GM06990 (cell line): ENCODE measurements around the gene ERVV-1.
"Not testable (repeated sequence)": the region's sequence is repeated elsewhere in the genome, so short reads cannot be mapped to it uniquely, and the experiment has no call there.

ENCODE experiments used
- DNase-seq: peaks from one replicate; pipeline ENCODE4 v3.0.0-alpha.2; 2011; ENCODE audit not compliant: insufficient read length; ENCODE audit errors: extremely low read depth
- H3K27me3 ChIP-seq: replicated peaks from 2 replicates; pipeline ENCODE4 v1.6.0; 2011; ENCODE audit warnings: low read length; ENCODE audit not compliant: control insufficient read depth, insufficient read depth
- H3K36me3 ChIP-seq: 2 replicates; pipeline ENCODE4 v1.5.1; 2011; ENCODE audit warnings: low read length; ENCODE audit not compliant: control insufficient read depth, insufficient read depth
- H3K4me3 ChIP-seq: replicated peaks from 2 replicates; pipeline ENCODE4 v1.5.1; 2011; ENCODE audit warnings: low read depth, mild to moderate bottlenecking, control low read depth, low read length
- CTCF ChIP-seq: IDR thresholded peaks from 2 replicates; pipeline ENCODE4 v1.5.1; 2011; ENCODE audit warnings: low read length, control low read depth, mild to moderate bottlenecking, inconsistent platforms; ENCODE audit not compliant: insufficient read depth, poor library complexity, severe bottlenecking

The ERVV-1 gene

GRCh38 chr19:53010494-53010893 lies 3.2 kb upstream of the ERVV-1 start:
- Histone ChIP-seq H3K4me3 (no peak overlapping the region), H3K36me3 (no peaks in the 10 kb centered on the region), H3K27me3 (no peaks in the 10 kb centered on the region)
- no peak for DNase-seq
- no peak for TF ChIP-seq CTCF

- no peak for TF ChIP-seq CTCF
- Histone ChIP-seq H3K27me3 (no peaks in the 10 kb centered on the region), H3K4me3 (no peak overlapping the region), H3K36me3 (no peaks in the 10 kb centered on the region)
- no peak for DNase-seq
These were observed 1.7 kb upstream of the ERVV-1 start for GRCh38 chr19:53012006-53012405.

- H3K36me3 ChIP-seq = no peaks in the 10 kb centered on the region
- TF ChIP-seq CTCF = no peak
- no peak for DNase-seq
These were observed 1.4 kb downstream of the ERVV-1 start for GRCh38 chr19:53015159-53015558.

GRCh38 chr19:53015730-53016129 lies 2.0 kb downstream of the ERVV-1 start:
- no peaks in the 10 kb centered on the region for H3K36me3 ChIP-seq
- no peak for TF ChIP-seq CTCF
- no peaks in the 10 kb centered on the region for H3K27me3 ChIP-seq
- no peak overlapping the region for H3K4me3 ChIP-seq
- DNase-seq = no peak

More at GRCh38 chr19:53015159-53015558, 1.4 kb downstream of the ERVV-1 start:
- no peak overlapping the region for H3K4me3 ChIP-seq
- H3K27me3 ChIP-seq = no peaks in the 10 kb centered on the region

GRCh38 chr19:53019684-53020083 lies 6.0 kb downstream of the ERVV-1 start:
- Histone ChIP-seq H3K27me3 (no peaks in the 10 kb centered on the region), H3K4me3 (no peak overlapping the region), H3K36me3 (no peaks in the 10 kb centered on the region)
- no peak for TF ChIP-seq CTCF
- DNase-seq = no peak

GRCh38 chr19:53028306-53028705 lies 14.6 kb downstream of the ERVV-1 start:
- DNase-seq, H3K27me3 ChIP-seq, H3K36me3 ChIP-seq, H3K4me3 ChIP-seq: not testable (repeated sequence)
